SU-DHL-6 (cell line): Measurements from ENCODE around the gene CEP170B.

ENCODE experiments used
- H2AFZ ChIP-seq: fragments of 200-600 bp; sonication (generic); 2 replicates; pipeline ENCODE4 v1.6.1; 2014; ENCODE audit warnings: low read depth, mild to moderate bottlenecking, moderate library complexity, mixed read lengths, antibody characterized with exemption, low read length; ENCODE audit not compliant: severe bottlenecking
- H3F3A ChIP-seq: fragments of 200-600 bp; shearing (Covaris generic); 2 replicates; pipeline ENCODE4 v1.6.0; 2016; ENCODE audit warnings: antibody characterized with exemption, mild to moderate bottlenecking; ENCODE audit not compliant: insufficient read depth
- H3K27ac ChIP-seq: fragments of 200-600 bp; sonication (generic); 2 replicates; pipeline ENCODE4 v1.5.1; 2016; ENCODE audit warnings: low read depth, mild to moderate bottlenecking, low read length, moderate library complexity, mixed read lengths
- H3K27me3 ChIP-seq: fragments of 200-600 bp; sonication (generic), shearing (Covaris generic); 2 replicates; pipeline ENCODE4 v1.6.0; 2014; ENCODE audit warnings: mild to moderate bottlenecking, low read length
- H3K36me3 ChIP-seq: fragments of 200-600 bp; sonication (generic); 2 replicates; pipeline ENCODE4 v1.6.1; 2014; ENCODE audit warnings: mild to moderate bottlenecking, low read length, mixed read lengths
- H3K4me2 ChIP-seq: fragments of 300-600, 200-600 bp; shearing (Covaris generic), sonication (generic); 2 replicates; pipeline ENCODE4 v1.6.0; 2014; ENCODE audit warnings: low read length, low read depth, mild to moderate bottlenecking; ENCODE audit not compliant: poor library complexity, severe bottlenecking
- H3K4me3 ChIP-seq: fragments of 200-600 bp; sonication (generic); 2 replicates; pipeline ENCODE4 v1.5.1; 2014; ENCODE audit warnings: antibody characterized with exemption, low read length, mild to moderate bottlenecking, mixed read lengths; ENCODE audit not compliant: insufficient read depth, poor library complexity, severe bottlenecking
- H3K79me2 ChIP-seq: fragments of 200-600 bp; sonication (generic); 2 replicates; pipeline ENCODE4 v1.6.1; 2014; ENCODE audit warnings: mild to moderate bottlenecking, low read length, moderate library complexity; ENCODE audit not compliant: insufficient read depth
- H3K9ac ChIP-seq: fragments of 200-600 bp; sonication (generic); 2 replicates; pipeline ENCODE4 v1.7.0; 2014; ENCODE audit warnings: mild to moderate bottlenecking, low read length
- H3K9me2 ChIP-seq: fragments of 200-600 bp; sonication (generic); replicated peaks from 2 replicates; pipeline ENCODE4 v1.6.1; 2014; ENCODE audit warnings: low read length; ENCODE audit not compliant: insufficient read depth
- H3K9me3 ChIP-seq: fragments of 200-600 bp; sonication (generic); 2 replicates; pipeline ENCODE4 v1.6.1; 2014; ENCODE audit warnings: low read length, mixed read lengths; ENCODE audit not compliant: insufficient read depth
- H4K20me1 ChIP-seq: fragments of 200-600 bp; sonication (generic); 2 replicates; pipeline ENCODE4 v1.6.1; 2014; ENCODE audit warnings: low read depth, mild to moderate bottlenecking, antibody characterized with exemption, low read length, moderate library complexity, mixed read lengths
- EZH2phosphoT487 ChIP-seq: fragments of 200-600 bp; sonication (generic), shearing (Covaris generic); conservative IDR thresholded peaks from 2 replicates; pipeline ENCODE4 v1.6.1; 2018; ENCODE audit warnings: mild to moderate bottlenecking, antibody characterized with exemption, low read length, moderate library complexity, mixed read lengths
- TF ChIP-seq, protein P1 (sequence below): fragments of 200-600 bp; sonication (generic); IDR thresholded peaks from one replicate; pipeline ENCODE4 v1.5.1; 2017; ENCODE audit warnings: antibody characterized with exemption, mild to moderate bottlenecking, low read length, moderate library complexity; ENCODE audit not compliant: insufficient read depth, poor library complexity, severe bottlenecking

CEP170B gene

DNA sequence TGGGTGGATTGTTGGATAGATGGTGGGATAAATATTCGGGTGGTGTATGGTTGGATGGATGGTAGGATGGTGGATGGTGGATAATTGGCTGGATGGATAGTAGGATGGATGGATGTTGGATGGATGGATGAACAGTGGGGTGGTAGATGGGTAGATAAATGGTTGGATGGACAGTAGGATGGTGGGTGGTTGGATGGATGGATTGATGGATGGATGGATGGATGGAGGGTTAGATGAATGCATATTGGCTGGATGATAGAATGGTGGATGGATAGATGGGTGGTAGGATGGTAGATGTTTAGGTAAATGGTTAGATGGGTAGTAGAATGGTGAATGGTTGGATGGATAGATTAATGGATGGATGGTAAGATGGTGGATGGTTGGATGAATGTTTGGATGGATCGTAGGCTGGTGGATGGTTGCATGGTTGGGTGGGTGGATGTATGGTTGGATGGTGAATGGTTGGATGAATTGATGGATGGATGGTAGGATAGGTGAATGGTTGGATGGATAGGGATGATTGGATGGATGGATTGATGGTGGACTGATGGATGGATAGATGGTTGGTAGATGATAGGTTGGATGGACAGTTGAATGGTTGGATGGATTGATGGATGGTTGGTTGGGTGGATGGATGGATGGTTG, 40.6 kb upstream of the CEP170B start:
- Histone ChIP-seq H3K4me2 (no peak overlapping the region), H4K20me1 (no peaks in the 10 kb centered on the region), H3K9ac (no peak overlapping the region), H3K79me2 (no peaks in the 10 kb centered on the region), H3K27ac (no peak overlapping the region), H3K9me2 (no peaks in the 10 kb centered on the region), H3K36me3 (no peaks in the 10 kb centered on the region), H2AFZ (no peak overlapping the region), H3K27me3 (no peaks in the 10 kb centered on the region), H3K4me3 (no peak overlapping the region), H3K9me3 (no peaks in the 10 kb centered on the region), H3F3A (no peaks in the 10 kb centered on the region)
- TF ChIP-seq, protein P1, sequence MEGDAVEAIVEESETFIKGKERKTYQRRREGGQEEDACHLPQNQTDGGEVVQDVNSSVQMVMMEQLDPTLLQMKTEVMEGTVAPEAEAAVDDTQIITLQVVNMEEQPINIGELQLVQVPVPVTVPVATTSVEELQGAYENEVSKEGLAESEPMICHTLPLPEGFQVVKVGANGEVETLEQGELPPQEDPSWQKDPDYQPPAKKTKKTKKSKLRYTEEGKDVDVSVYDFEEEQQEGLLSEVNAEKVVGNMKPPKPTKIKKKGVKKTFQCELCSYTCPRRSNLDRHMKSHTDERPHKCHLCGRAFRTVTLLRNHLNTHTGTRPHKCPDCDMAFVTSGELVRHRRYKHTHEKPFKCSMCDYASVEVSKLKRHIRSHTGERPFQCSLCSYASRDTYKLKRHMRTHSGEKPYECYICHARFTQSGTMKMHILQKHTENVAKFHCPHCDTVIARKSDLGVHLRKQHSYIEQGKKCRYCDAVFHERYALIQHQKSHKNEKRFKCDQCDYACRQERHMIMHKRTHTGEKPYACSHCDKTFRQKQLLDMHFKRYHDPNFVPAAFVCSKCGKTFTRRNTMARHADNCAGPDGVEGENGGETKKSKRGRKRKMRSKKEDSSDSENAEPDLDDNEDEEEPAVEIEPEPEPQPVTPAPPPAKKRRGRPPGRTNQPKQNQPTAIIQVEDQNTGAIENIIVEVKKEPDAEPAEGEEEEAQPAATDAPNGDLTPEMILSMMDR = no peak
- TF ChIP-seq EZH2phosphoT487 = no peak

DNA sequence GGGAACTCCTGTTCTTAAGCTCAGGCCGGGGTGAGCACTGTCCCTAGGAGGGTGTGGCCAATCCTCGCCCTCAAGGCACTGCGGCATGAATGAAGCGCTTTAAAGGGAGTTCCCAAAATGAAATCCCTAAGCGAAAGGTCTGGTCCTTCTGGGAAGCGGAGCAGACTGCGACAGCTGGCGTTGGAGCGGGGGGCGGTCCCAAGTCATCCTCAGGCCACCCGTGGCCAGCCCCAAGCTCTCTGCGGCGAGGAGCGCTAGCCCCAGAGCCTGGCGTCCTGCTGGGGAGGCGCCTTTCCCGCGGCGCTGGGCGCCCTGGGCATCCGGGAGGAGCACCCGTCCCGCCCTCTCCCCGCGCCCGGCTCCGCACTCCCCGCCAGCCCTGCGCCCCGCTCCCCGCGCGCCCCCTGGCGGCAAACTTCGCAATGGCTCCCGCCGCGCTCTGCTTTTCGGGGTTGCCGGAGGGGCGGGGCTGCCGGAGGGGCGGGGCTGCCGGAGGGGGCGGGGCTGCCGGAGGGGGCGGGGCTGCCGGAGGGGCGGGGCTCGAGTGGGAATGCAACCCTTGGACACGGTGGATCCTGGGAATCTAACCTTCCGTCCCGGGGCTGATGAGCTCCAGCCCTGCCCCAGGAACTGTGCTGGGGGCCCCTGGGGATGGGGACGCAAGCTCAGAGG, 38.7 kb upstream of the CEP170B start:
- peak overlapping the region; percentile 24 for H3K4me3 ChIP-seq
- H3K79me2 ChIP-seq = no peaks in the 10 kb centered on the region
- peak overlapping the region; percentile 42 for H3K4me2 ChIP-seq
- H3K9me3 ChIP-seq = no peaks in the 10 kb centered on the region
- no peaks in the 10 kb centered on the region for H4K20me1 ChIP-seq
- H3K9me2 ChIP-seq = no peaks in the 10 kb centered on the region
- TF ChIP-seq EZH2phosphoT487 = no peak
- TF ChIP-seq, protein P1 = peak; percentile 29
- peak overlapping the region; percentile 31; the same call in 1 of the 2 replicates for H3K9ac ChIP-seq
- H3K27me3 ChIP-seq = no peaks in the 10 kb centered on the region
- no peaks in the 10 kb centered on the region for H3K36me3 ChIP-seq
- no peak overlapping the region for H2AFZ ChIP-seq
- no peaks in the 10 kb centered on the region for H3F3A ChIP-seq
- no peak overlapping the region for H3K27ac ChIP-seq

DNA sequence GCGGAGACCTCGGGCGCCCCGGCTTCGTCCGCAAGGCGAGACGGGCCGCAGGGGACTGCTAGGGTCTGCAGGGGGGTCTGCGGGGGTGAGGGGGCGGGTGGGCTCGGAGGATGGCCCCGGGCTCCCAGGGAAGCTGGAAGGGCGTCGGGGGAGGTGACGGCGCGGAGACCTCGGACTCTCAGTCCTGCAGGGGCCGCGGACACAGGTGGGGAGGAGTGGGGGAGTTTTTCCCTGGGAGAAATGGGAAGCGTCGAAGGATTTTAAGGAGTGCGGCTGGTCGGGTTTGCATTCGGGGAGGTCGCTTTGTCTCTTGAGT, 38.2 kb upstream of the CEP170B start:
- no peak overlapping the region for H3K4me3 ChIP-seq

More for the DNA sequence above, 38.2 kb upstream of the CEP170B start:
- no peaks in the 10 kb centered on the region for H3K79me2 ChIP-seq
- H2AFZ ChIP-seq = no peak overlapping the region
- no peaks in the 10 kb centered on the region for H3K9me3 ChIP-seq
- no peaks in the 10 kb centered on the region for H3K9me2 ChIP-seq
- H4K20me1 ChIP-seq = no peaks in the 10 kb centered on the region
- no peak overlapping the region for H3K4me2 ChIP-seq
- H3K36me3 ChIP-seq = no peaks in the 10 kb centered on the region
- H3K27ac ChIP-seq = no peak overlapping the region
- TF ChIP-seq, protein P1 = no peak
- H3F3A ChIP-seq = no peaks in the 10 kb centered on the region
- H3K27me3 ChIP-seq = no peaks in the 10 kb centered on the region
- H3K9ac ChIP-seq = no peak overlapping the region
